BJ (cell line): ENCODE results near the gene CLDN5. TPM values are rescaled to one million over a fixed set of nuclear protein-coding genes. Genes with fewer than 3 reads are reported as not detected.

Experiments
- CTCF ChIA-PET: fragments of 350-600 bp; formaldehyde crosslinking; extraction: SDS; loops from one replicate; lab custom pipeline; 2021; ENCODE audit warnings: antibody characterized with exemption, inconsistent platforms; lab: Yijun Ruan, JAX
- POLR2A ChIA-PET: fragments of 300-600 bp; sonication (Branson Sonifier 250); formaldehyde crosslinking; extraction: SDS; loops from one replicate; lab custom pipeline; 2021; ENCODE audit warnings: antibody characterized with exemption; lab: Charles Lee
- DNase-seq: peaks from one replicate; pipeline ENCODE4 v3.0.0-alpha.2; 2011; ENCODE audit warnings: low read depth
- H3K27me3 ChIP-seq: 2 replicates; pipeline ENCODE4 v1.6.0; 2011; ENCODE audit warnings: low read length; ENCODE audit not compliant: control insufficient read depth, insufficient read depth
- H3K36me3 ChIP-seq: 2 replicates; pipeline ENCODE4 v1.5.1; 2011; ENCODE audit warnings: low read length; ENCODE audit not compliant: control insufficient read depth, insufficient read depth
- H3K4me3 ChIP-seq: 2 replicates; pipeline ENCODE4 v1.5.1; 2011; ENCODE audit warnings: low read depth, mild to moderate bottlenecking, control low read depth, low read length
- polyA plus RNA-seq: library from polyadenylated mRNA; depleted of rRNA; stranded (reverse); fragments of >200 nt; gene quantifications from 2 replicates; pipeline ENCODE4 v1.2.3, GENCODE V29; 2011
- TF ChIP-seq, protein P1 (sequence below): IDR thresholded peaks from 2 replicates; pipeline ENCODE4 v1.5.1; 2011; ENCODE audit warnings: low read depth, mild to moderate bottlenecking, control low read depth, inconsistent platforms, low read length, moderate library complexity; ENCODE audit not compliant: insufficient read depth

CLDN5 gene
- polyA plus RNA-seq, 1 experiment, result 0.05 TPM

DNA sequence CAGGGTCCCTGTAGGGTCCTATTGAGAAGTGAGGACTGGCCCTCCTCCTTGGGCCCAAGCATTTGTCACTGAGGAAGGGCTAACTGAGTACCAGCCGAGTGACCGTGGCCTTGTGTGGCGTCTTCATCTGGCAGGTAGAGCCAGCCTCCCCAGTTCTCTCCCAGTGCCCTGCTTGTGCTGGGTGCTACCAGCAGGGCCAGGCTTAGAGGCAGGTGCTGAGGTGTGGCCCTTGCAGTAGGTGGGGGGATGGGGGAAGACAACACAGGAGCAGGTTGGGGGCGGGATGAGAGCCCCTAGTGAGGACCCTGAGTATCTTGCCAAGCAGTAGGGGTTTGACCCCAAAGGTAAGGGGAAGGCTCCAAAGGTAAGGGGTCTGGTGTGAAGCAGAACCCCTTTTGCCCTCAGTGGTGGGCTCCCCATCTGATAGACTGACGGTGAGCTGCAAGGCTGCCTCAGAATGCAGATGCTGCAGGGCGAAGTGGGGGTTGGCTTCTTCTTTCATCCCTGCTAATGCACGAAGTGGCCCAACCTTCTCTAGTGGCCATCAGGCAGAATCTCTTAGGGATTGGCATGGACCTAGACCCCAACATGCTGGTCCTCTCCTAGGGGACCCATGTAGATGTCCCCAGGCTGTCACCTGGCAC, 24.9 kb downstream of the CLDN5 start:
- CTCF ChIA-PET, result interaction anchor here (1.0 kb wide), 1 partner anchor 69 kb away, joined by 3 read pairs; no protein-coding TSS in a partner anchor
- Histone ChIP-seq H3K27me3 (no peaks in the 10 kb centered on the region), H3K36me3 (no peaks in the 10 kb centered on the region), H3K4me3 (no peak overlapping the region)
- POLR2A ChIA-PET, result no interaction called here
- DNase-seq, result no peak
- TF ChIP-seq, protein P1, sequence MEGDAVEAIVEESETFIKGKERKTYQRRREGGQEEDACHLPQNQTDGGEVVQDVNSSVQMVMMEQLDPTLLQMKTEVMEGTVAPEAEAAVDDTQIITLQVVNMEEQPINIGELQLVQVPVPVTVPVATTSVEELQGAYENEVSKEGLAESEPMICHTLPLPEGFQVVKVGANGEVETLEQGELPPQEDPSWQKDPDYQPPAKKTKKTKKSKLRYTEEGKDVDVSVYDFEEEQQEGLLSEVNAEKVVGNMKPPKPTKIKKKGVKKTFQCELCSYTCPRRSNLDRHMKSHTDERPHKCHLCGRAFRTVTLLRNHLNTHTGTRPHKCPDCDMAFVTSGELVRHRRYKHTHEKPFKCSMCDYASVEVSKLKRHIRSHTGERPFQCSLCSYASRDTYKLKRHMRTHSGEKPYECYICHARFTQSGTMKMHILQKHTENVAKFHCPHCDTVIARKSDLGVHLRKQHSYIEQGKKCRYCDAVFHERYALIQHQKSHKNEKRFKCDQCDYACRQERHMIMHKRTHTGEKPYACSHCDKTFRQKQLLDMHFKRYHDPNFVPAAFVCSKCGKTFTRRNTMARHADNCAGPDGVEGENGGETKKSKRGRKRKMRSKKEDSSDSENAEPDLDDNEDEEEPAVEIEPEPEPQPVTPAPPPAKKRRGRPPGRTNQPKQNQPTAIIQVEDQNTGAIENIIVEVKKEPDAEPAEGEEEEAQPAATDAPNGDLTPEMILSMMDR, result no peak

DNA sequence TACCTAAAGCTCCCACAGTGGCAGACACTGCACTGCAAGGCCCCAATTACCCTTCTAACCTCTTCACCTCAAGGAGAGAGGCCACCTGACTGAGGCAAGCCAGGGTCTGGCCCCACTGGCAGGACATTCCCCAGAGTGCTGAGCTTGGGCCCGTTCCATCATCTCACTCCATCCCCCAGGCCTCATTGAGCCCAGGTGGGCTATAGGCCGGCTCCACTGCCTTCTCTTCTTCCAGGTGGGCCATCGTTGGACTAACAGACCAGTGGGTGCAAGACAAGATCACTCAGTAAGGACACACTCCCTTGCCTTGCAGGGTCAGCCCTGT, 25.4 kb downstream of the CLDN5 start:
- no peak for DNase-seq
- Histone ChIP-seq H3K36me3 (no peaks in the 10 kb centered on the region), H3K4me3 (no peak overlapping the region), H3K27me3 (no peaks in the 10 kb centered on the region)
- ChIA-PET CTCF (no interaction called here), POLR2A (no interaction called here)
- TF ChIP-seq, protein P1, result no peak

DNA sequence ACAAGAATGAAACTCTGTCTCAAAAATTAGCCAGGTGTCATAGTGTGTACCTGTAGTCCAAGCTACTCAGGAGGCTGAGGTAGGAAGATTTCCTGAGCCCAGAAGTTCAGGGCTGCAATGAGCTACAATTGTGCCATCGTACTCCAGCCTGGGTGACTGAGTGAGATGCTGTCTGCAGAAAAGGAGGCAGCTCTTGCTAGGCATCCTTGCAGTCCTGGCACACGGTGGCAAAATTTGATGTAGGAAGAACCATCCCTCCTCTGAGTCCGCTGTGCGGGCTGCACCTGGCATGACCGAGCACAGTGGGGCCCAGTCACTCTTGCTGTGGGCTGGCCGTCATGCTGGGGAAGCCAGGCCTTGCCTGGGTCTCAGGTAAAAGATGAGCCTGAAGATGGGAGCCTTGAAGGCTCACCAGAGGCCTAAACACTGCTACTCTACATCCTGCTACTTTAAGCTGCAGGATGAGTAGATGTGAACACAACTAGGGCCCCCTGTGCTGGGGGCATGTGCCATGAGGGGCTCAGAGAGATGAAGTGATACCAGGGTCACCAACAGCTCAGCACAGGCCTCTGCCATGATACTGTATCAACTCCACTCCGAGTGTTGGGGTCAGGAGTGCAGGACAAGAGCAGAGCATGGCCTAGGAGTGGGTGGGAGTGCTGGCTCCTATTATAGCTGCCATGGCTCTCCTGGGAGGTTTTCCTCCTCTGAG, 25.9 kb downstream of the CLDN5 start:
- Histone ChIP-seq H3K27me3 (no peaks in the 10 kb centered on the region), H3K36me3 (no peaks in the 10 kb centered on the region), H3K4me3 (no peak overlapping the region)
- no peak for DNase-seq
- CTCF ChIA-PET, result interaction anchor here (1.2 kb wide), 1 partner anchor 132 kb away, joined by 4 read pairs; no protein-coding TSS in a partner anchor
- POLR2A ChIA-PET, result no interaction called here
- TF ChIP-seq, protein P1, result no peak

DNA sequence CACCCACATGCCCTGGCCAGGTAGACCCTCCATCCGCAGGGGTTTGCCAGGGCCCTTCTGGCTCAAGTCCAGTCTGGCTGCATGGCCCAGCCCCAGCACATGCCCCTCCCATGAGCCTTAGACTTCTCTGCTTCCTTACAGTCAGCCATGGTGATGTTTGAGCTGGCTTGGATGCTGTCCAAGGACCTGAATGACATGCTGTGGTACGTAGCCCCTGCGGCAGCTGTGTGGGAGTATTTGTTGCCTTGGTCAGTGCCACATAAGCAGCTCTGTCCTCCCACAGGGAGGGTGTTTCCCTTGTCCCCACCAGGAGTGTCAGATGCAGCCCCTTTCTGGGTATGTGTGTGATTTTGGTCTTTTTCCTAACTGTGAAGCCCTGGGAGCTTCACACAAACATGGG, 27.0 kb downstream of the CLDN5 start:
- TF ChIP-seq, protein P1, result no peak
- DNase-seq, result no peak
- POLR2A ChIA-PET, result no interaction called here
- CTCF ChIA-PET, result interaction anchor here (1.2 kb wide), 1 partner anchor 133 kb away, joined by 4 read pairs; no protein-coding TSS in a partner anchor
- Histone ChIP-seq H3K27me3 (no peaks in the 10 kb centered on the region), H3K4me3 (no peak overlapping the region), H3K36me3 (no peaks in the 10 kb centered on the region)

DNA sequence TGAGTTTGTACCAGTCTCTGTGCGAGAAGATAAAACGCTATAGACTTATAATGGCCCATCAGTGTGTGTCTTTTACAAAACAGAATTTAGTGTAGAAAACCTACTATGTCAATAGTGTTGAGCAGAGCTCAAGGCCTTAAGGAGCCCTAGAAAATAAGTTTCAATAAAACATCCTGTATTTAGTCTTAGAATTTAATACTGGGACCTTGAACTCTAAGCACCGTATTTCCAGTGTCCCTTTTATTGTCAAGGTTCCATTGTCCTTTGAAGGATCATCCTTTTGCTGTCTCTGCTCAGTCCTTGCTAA, 27.9 kb downstream of the CLDN5 start:
- CTCF ChIA-PET, result interaction anchor here (1.1 to 4.4 kb wide), 3 partner anchors 133 to 138 kb away, joined by 4 to 43 read pairs (median 11); no protein-coding TSS in a partner anchor
- TF ChIP-seq, protein P1, result no peak
- no peak for DNase-seq
- H3K4me3 ChIP-seq, result no peak overlapping the region
- H3K36me3 ChIP-seq, result no peaks in the 10 kb centered on the region
- H3K27me3 ChIP-seq, result no peaks in the 10 kb centered on the region
- POLR2A ChIA-PET, result no interaction called here
